AG04449 (cell line): ENCODE measurements around the gene FURIN.
A peak's percentile ranks its signal among the peaks of the same experiment; 100 is the strongest.

ENCODE experiments used
- CTCF ChIA-PET: fragments of 350-600 bp; formaldehyde crosslinking; extraction: SDS; loops from one replicate; lab custom pipeline; 2021; ENCODE audit warnings: antibody characterized with exemption; lab: Yijun Ruan, JAX
- POLR2A ChIA-PET: fragments of 400-600, 350-600 bp; formaldehyde crosslinking; extraction: SDS; loops from one replicate; lab custom pipeline; 2020; ENCODE audit warnings: antibody characterized with exemption, inconsistent platforms; lab: Yijun Ruan, JAX
- DNase-seq: peaks from one replicate; pipeline ENCODE4 v3.0.0-alpha.2; 2010; ENCODE audit warnings: low read depth, low spot score
- H3K4me3 ChIP-seq: 2 replicates; pipeline ENCODE4 v1.5.1; 2011; ENCODE audit warnings: low read depth, mild to moderate bottlenecking, control low read depth, low read length
- TF ChIP-seq, protein P1 (sequence below): IDR thresholded peaks from one replicate; pipeline ENCODE4 v1.5.1; 2011; ENCODE audit warnings: mild to moderate bottlenecking, moderate library complexity, low read length, control low read depth, inconsistent platforms; ENCODE audit not compliant: insufficient read depth; ENCODE audit errors: missing control alignments

Gene FURIN

GRCh38 chr15:90826886-90827435, 41.4 kb upstream of the FURIN start:
- POLR2A ChIA-PET, result interaction anchor here (0.7 kb wide), 1 partner anchor 24 kb away, joined by 3 read pairs; no protein-coding TSS in a partner anchor
- TF ChIP-seq, protein P1, sequence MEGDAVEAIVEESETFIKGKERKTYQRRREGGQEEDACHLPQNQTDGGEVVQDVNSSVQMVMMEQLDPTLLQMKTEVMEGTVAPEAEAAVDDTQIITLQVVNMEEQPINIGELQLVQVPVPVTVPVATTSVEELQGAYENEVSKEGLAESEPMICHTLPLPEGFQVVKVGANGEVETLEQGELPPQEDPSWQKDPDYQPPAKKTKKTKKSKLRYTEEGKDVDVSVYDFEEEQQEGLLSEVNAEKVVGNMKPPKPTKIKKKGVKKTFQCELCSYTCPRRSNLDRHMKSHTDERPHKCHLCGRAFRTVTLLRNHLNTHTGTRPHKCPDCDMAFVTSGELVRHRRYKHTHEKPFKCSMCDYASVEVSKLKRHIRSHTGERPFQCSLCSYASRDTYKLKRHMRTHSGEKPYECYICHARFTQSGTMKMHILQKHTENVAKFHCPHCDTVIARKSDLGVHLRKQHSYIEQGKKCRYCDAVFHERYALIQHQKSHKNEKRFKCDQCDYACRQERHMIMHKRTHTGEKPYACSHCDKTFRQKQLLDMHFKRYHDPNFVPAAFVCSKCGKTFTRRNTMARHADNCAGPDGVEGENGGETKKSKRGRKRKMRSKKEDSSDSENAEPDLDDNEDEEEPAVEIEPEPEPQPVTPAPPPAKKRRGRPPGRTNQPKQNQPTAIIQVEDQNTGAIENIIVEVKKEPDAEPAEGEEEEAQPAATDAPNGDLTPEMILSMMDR, result no peak
- no peak overlapping the region for H3K4me3 ChIP-seq
- no peak for DNase-seq
- CTCF ChIA-PET, result no interaction called here

DNA sequence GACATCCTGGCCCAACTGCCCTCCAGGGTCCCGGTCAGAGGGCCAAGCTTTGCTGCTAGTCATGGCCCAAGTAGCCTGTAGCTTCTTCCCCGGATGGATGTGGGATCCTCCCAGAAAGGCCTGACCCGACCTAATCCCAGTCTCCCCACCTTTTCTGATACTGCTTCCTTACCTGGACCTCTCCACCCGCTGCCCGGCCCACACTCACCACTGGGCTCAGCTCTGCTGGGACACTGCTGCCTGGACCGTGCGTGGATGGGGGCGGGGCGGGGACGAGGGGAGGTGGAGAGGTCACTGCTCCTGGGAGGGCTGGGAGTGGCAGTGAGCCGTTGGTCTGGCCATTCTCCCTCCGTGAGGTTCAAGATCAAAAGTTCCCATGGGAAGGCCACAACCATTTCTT, 40.3 kb upstream of the FURIN start:
- H3K4me3 ChIP-seq, result no peak overlapping the region
- TF ChIP-seq, protein P1, result no peak
- ChIA-PET CTCF (no interaction called here), POLR2A (no interaction called here)
- no peak for DNase-seq

- no peak for DNase-seq
- TF ChIP-seq, protein P1, result no peak
- ChIA-PET POLR2A (no interaction called here), CTCF (interaction anchor here (2.3 kb wide), 1 partner anchor 56 kb away, joined by 9 read pairs; no protein-coding TSS in a partner anchor)
- no peak overlapping the region for H3K4me3 ChIP-seq
Measured at GRCh38 chr15:90829126-90829525, 39.3 kb upstream of the FURIN start.

- TF ChIP-seq, protein P1, result no peak
- no peak overlapping the region for H3K4me3 ChIP-seq
- no peak for DNase-seq
- POLR2A ChIA-PET, result no interaction called here
- CTCF ChIA-PET, result interaction anchor here (2.3 kb wide), 1 partner anchor 56 kb away, joined by 9 read pairs; no protein-coding TSS in a partner anchor
Measured at GRCh38 chr15:90829942-90830440, 38.4 kb upstream of the FURIN start.

DNA sequence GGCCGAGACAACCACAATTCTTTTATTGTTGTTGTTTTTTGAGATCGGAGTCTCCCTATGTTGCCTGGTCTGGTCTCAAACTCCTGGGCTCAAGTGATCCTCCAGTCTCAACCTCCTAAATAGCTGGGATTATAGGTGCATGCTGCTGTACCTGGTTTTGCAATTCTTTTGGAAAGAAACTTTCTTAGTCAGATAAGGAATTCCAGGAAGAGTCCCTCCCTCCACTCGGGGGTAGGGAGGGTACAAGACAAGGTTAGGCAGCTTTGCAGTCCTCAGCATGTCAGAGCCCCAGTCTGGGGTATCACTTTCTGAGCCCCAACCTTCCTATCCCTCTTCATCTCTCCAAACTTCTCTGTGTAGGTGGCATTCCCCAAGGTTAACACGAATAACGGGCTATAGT, 33.8 kb upstream of the FURIN start:
- POLR2A ChIA-PET, result no interaction called here
- DNase-seq, result no peak
- TF ChIP-seq, protein P1, result no peak
- CTCF ChIA-PET, result no interaction called here
- H3K4me3 ChIP-seq, result no peak overlapping the region

DNA sequence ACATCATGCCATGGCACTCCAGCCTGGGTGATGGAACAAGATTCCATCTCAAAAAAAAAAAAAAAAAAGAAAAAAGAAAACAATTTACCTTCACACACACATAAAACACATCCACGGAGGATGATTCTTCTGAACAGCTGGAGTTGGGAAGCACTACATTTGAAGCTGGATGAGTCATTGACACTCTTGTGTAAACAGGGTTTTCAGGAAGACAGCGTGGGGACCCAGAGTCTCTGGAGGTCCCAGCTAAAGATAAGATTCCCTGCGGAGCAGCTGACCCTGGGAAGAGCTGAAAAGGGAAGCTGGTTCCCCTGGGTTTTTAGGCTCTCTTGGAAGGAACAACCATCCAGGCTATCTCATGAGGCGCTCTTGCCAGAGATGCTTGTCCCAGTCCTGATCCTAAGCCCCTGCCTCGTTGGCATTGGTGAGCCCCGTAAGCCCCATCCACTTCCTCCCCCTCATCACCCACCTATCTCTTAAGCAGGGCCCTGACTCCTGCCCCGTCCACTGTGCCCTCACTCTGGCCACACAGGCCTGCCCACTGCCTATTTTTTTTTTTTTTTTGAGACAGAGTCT, 32.0 kb upstream of the FURIN start:
- H3K4me3 ChIP-seq, result no peak overlapping the region
- TF ChIP-seq, protein P1, result no peak
- ChIA-PET CTCF (no interaction called here), POLR2A (interaction anchor here (0.6 to 0.7 kb wide), 2 partner anchors 9 to 194 kb away, joined by 3 read pairs; no protein-coding TSS in a partner anchor)
- DNase-seq, result peak; percentile 9
